ENCODE measurements around the gene SRD5A1. TPM values are rescaled to one million over a fixed set of nuclear protein-coding genes. Genes with fewer than 3 reads are reported as not detected.

The SRD5A1 gene
- total and polyA plus RNA-seq, 11 donors: 0.80 to 6.7 (median 3.8) TPM

GRCh38 chr5:6590581-6590980 is 42.7 kb upstream of the SRD5A1 start:
- Histone ChIP-seq H3K27me3 (no peaks in the 10 kb centered on the region), H3K9me3 (peaks cover 0 to 6% (median 0%) of the 10 kb centered on the region in 12 donors), H3K27ac (no peak overlapping the region), H3K4me3 (no peak overlapping the region), H3K36me3 (no peaks in the 10 kb centered on the region), H3K4me1 (no peaks in the 10 kb centered on the region)
- 75 to 85% (median 78%) methylated on average over 2 of the region's 2 CpGs for WGBS, 4 donors
- TF ChIP-seq CTCF (IDR thresholded peaks at IDR 0.05) (no peak), POLR2A (IDR thresholded peaks at IDR 0.05) (no peak)
- ATAC-seq (no peak), DNase-seq (no peak)
- intact Hi-C loops (cut with DNase I): no loop called here

GRCh38 chr5:6591671-6592288 is 41.5 kb upstream of the SRD5A1 start:
- H3K9me3 ChIP-seq: peaks cover 0 to 6% (median 0%) of the 10 kb centered on the region in 12 donors
- H3K27ac ChIP-seq: no peak overlapping the region
- H3K27me3 ChIP-seq: no peaks in the 10 kb centered on the region
- 87 to 88% (median 87%) methylated on average over 12 of the region's 12 CpGs for WGBS, 4 donors
- ATAC-seq: no peak
- H3K36me3 ChIP-seq: peaks cover 0 to 10% (median 5%) of the 10 kb centered on the region in 9 donors
- no peak for TF ChIP-seq CTCF (IDR thresholded peaks at IDR 0.05)
- no peak for TF ChIP-seq POLR2A (IDR thresholded peaks at IDR 0.05)
- no peak overlapping the region for H3K4me3 ChIP-seq
- no peak for DNase-seq
- intact Hi-C loops (cut with DNase I): no loop called here
- no peaks in the 10 kb centered on the region for H3K4me1 ChIP-seq

- intact Hi-C loops (cut with DNase I): no loop called here
- TF ChIP-seq POLR2A (IDR thresholded peaks at IDR 0.05): no peak
- TF ChIP-seq CTCF (IDR thresholded peaks at IDR 0.05): no peak
- H3K27ac ChIP-seq: no peak overlapping the region
- H3K4me1 ChIP-seq: peaks cover 0 to 2% (median 0%) of the 10 kb centered on the region in 12 donors
- ATAC-seq (no peak), DNase-seq (no peak)
- 68 to 84% (median 74%) methylated on average over 3 of the region's 3 CpGs for WGBS, 4 donors
- peaks cover 0 to 18% (median 10%) of the 10 kb centered on the region in 9 donors for H3K36me3 ChIP-seq
- no peak overlapping the region for H3K4me3 ChIP-seq
- peaks cover 0 to 3% (median 0%) of the 10 kb centered on the region in 12 donors for H3K9me3 ChIP-seq
- H3K27me3 ChIP-seq: no peaks in the 10 kb centered on the region
Measured at GRCh38 chr5:6592601-6593000, 40.6 kb upstream of the SRD5A1 start.

GRCh38 chr5:6593148-6594016 is 39.9 kb upstream of the SRD5A1 start:
- TF ChIP-seq CTCF (IDR thresholded peaks at IDR 0.05) (no peak), POLR2A (IDR thresholded peaks at IDR 0.05) (no peak)
- DNase-seq: no peak
- Histone ChIP-seq H3K4me3 (no peak overlapping the region), H3K4me1 (peaks cover 0 to 8% (median 2%) of the 10 kb centered on the region in 12 donors), H3K9me3 (no peaks in the 10 kb centered on the region), H3K27me3 (no peaks in the 10 kb centered on the region), H3K27ac (no peak overlapping the region), H3K36me3 (peaks cover 0 to 26% (median 12%) of the 10 kb centered on the region in 9 donors)
- no peak for ATAC-seq
- intact Hi-C loops (cut with DNase I): no loop called here
- WGBS, 4 donors: 76 to 87% (median 83%) methylated on average over 12 to 14 of the region's 14 CpGs
